ENCODE results near the gene ATAD3A.

GRCh38 chr1:1577367-1578011 lies 65.5 kb downstream of the ATAD3A start:
- TF ChIP-seq CTCF (IDR thresholded peaks at IDR 0.05; ENCODE audit: low read depth, low read length, poor library complexity, severe bottlenecking) = no peak
- no peak for TF ChIP-seq EZH2phosphoT487 (IDR thresholded peaks at IDR 0.05; ENCODE audit: borderline replicate concordance, low read length)
